IMR-90 (cell line): Measurements from ENCODE around the gene AFF2. TPM values are rescaled to one million over a fixed set of nuclear protein-coding genes. Genes with fewer than 3 reads are reported as not detected.
"Not testable (repeated sequence)": the region's sequence is repeated elsewhere in the genome, so short reads cannot be mapped to it uniquely, and the experiment has no call there.

Experiments used
- ATAC-seq: fragments of 200-7000 bp; cut with Tn5 transposase; 2 replicates; pipeline ENCODE4 v1.9.1; 2020; ENCODE audit warnings: low read depth, mild to moderate bottlenecking, moderate library complexity
- BruUV-seq: library from RNA; stranded (reverse); fragments of 400-500 nt; replicated peaks from 2 replicates; lab custom pipeline; 2021; lab: Mats Ljungman, UMichigan
- CTCF ChIA-PET: fragments of 300-600 bp; formaldehyde crosslinking; extraction: SDS; loops from one replicate; lab custom pipeline; 2021; ENCODE audit warnings: antibody characterized with exemption; lab: Yijun Ruan, JAX
- POLR2A ChIA-PET: fragments of 300-600 bp; sonication (Branson Sonifier 250); formaldehyde crosslinking; loops from one replicate; lab custom pipeline; 2022; ENCODE audit warnings: antibody characterized with exemption; ENCODE audit not compliant: unreplicated experiment; lab: Charles Lee
- DNase-seq: peaks from one replicate; pipeline ENCODE4 v3.0.0; 2013
- H2AFZ ChIP-seq: replicated peaks from 2 replicates; pipeline ENCODE3; 2013; ENCODE audit warnings: low read length, mild to moderate bottlenecking; ENCODE audit not compliant: poor library complexity
- H2AK5ac ChIP-seq: 2 replicates; pipeline ENCODE4 v1.6.1; 2013; ENCODE audit warnings: low read depth, low read length, inconsistent platforms
- H2AK9ac ChIP-seq: replicated peaks from 2 replicates; pipeline ENCODE3; 2013; ENCODE audit warnings: mild to moderate bottlenecking, low read depth, low read length, moderate library complexity; ENCODE audit not compliant: poor library complexity
- H2BK120ac ChIP-seq: 2 replicates; pipeline ENCODE4 v1.6.1; 2013; ENCODE audit warnings: low read depth, low read length, inconsistent platforms
- H2BK15ac ChIP-seq: 3 replicates; pipeline ENCODE4 v1.6.1; 2013; ENCODE audit warnings: low read depth, low read length, inconsistent platforms
- H2BK20ac ChIP-seq: 2 replicates; pipeline ENCODE4 v1.6.1; 2013; ENCODE audit warnings: low read depth, mild to moderate bottlenecking, inconsistent platforms, low read length, moderate library complexity
- H2BK5ac ChIP-seq: 2 replicates; pipeline ENCODE4 v1.6.1; 2013; ENCODE audit warnings: mild to moderate bottlenecking, low read depth, low read length, inconsistent platforms; ENCODE audit not compliant: poor library complexity, severe bottlenecking
- H3K14ac ChIP-seq: replicated peaks from 2 replicates; pipeline ENCODE4 v1.6.1; 2013; ENCODE audit warnings: low read depth, low read length, inconsistent platforms
- H3K18ac ChIP-seq: 2 replicates; pipeline ENCODE4 v1.6.1; 2013; ENCODE audit warnings: low read depth, low read length, control low read depth
- H3K23ac ChIP-seq: 2 replicates; pipeline ENCODE4 v1.6.1; 2013; ENCODE audit warnings: low read depth, low read length, inconsistent platforms
- H3K27ac ChIP-seq: 2 replicates; pipeline ENCODE4 v1.5.1; 2013; ENCODE audit warnings: mild to moderate bottlenecking, control low read depth, low read length; ENCODE audit not compliant: insufficient read depth
- H3K27me3 ChIP-seq: 2 replicates; pipeline ENCODE4 v1.6.1; 2013; ENCODE audit warnings: low read length; ENCODE audit not compliant: control insufficient read depth, insufficient read depth
- H3K36me3 ChIP-seq: 2 replicates; pipeline ENCODE4 v1.6.1; 2013; ENCODE audit warnings: low read length, mixed read lengths; ENCODE audit not compliant: control insufficient read depth, insufficient read depth
- H3K4ac ChIP-seq: 2 replicates; pipeline ENCODE4 v1.6.1; 2013; ENCODE audit warnings: low read depth, low read length, inconsistent platforms
- H3K4me1 ChIP-seq: 2 replicates; pipeline ENCODE4 v1.6.1; 2013; ENCODE audit warnings: low read length, mixed read lengths; ENCODE audit not compliant: control insufficient read depth, insufficient read depth
- H3K4me2 ChIP-seq: 2 replicates; pipeline ENCODE4 v1.6.1; 2013; ENCODE audit warnings: low read depth, mild to moderate bottlenecking, control low read depth, low read length, moderate library complexity
- H3K4me3 ChIP-seq: 2 replicates; pipeline ENCODE4 v1.5.1; 2013; ENCODE audit warnings: low read depth, mild to moderate bottlenecking, control low read depth, low read length, moderate library complexity; ENCODE audit not compliant: insufficient read depth
- H3K56ac ChIP-seq: 2 replicates; pipeline ENCODE4 v1.6.1; 2013; ENCODE audit warnings: low read length, inconsistent platforms; ENCODE audit not compliant: insufficient read depth; ENCODE audit errors: extremely low read depth
- H3K79me1 ChIP-seq, 2 experiments: 2 replicates each; pipeline ENCODE4 v1.6.1; 2013; ENCODE audit warnings: low read length in 2 of 2, inconsistent platforms in 1 of 2, low read depth in 1 of 2
- H3K9ac ChIP-seq: 2 replicates; pipeline ENCODE4 v1.6.1; 2013; ENCODE audit warnings: low read depth, low read length, control low read depth
- H3K9me1 ChIP-seq: 2 replicates; pipeline ENCODE4 v1.6.1; 2013; ENCODE audit warnings: low read length, inconsistent platforms; ENCODE audit not compliant: insufficient read depth
- H3K9me3 ChIP-seq: 2 replicates; pipeline ENCODE4 v1.6.1; 2013; ENCODE audit warnings: low read length; ENCODE audit not compliant: control insufficient read depth, insufficient read depth
- H4K20me1 ChIP-seq: 2 replicates; pipeline ENCODE4 v1.6.1; 2013; ENCODE audit warnings: low read length, inconsistent platforms; ENCODE audit not compliant: insufficient read depth
- H4K5ac ChIP-seq: 2 replicates; pipeline ENCODE4 v1.6.1; 2013; ENCODE audit warnings: mild to moderate bottlenecking, low read depth, low read length, control low read depth
- H4K8ac ChIP-seq, 2 experiments: 2 replicates each; pipeline ENCODE4 v1.6.1; 2013; ENCODE audit warnings: low read depth in 2 of 2, low read length in 2 of 2, control low read depth in 1 of 2, inconsistent platforms in 1 of 2
- H4K91ac ChIP-seq: 2 replicates; pipeline ENCODE4 v1.6.1; 2013; ENCODE audit warnings: low read depth, low read length, inconsistent platforms; ENCODE audit not compliant: insufficient read depth
- BHLHE40 ChIP-seq: fragments of 150-350 bp; IDR thresholded peaks from 2 replicates; pipeline ENCODE4 v1.6.1; 2016; ENCODE audit warnings: mild to moderate bottlenecking, low read depth, low read length
- WGBS, 2 experiments: methylation state at CpG; one replicate each; pipeline versions ENCODE4 v1.1.5 to v1.1.7; 2013; ENCODE audit warnings: missing lambda C conversion rate in 2 of 2; ENCODE audit not compliant: insufficient read length in 1 of 2; ENCODE audit errors: extremely low coverage in 2 of 2; 5-methylcytosine and 5-hydroxymethylcytosine counted together
- dilution Hi-C: fragments of 300-500 bp; cut with HindIII; formaldehyde crosslinking; loops from one replicate; pipeline ENCODE4 v1.14.3; 2018; ENCODE audit warnings: low sequenced_read_pairs; ENCODE audit not compliant: unreplicated experiment
- in situ Hi-C: fragments of 300-500 bp; cut with MboI; formaldehyde crosslinking; loops from 3 replicates; pipeline ENCODE4 v1.14.3; 2019; ENCODE audit warnings: low sequenced_read_pairs, inconsistent platforms, mixed read lengths
- intact Hi-C: fragments of 100-400 bp; cut with micrococcal nuclease; formaldehyde crosslinking; loops from 2 replicates; pipeline ENCODE4 v1.10.0; 2022
- polyA plus RNA-seq, 3 experiments: library from polyadenylated mRNA; depleted of rRNA; stranded (reverse); fragments of >200 nt; gene quantifications; 2 replicates each; pipeline ENCODE4 v1.2.3, GENCODE V29; 2012; ENCODE audit warnings: low replicate concordance in 1 of 3
- total RNA-seq: library from RNA; depleted of rRNA; stranded (reverse); fragments of >200 nt; gene quantifications from 2 replicates; pipeline ENCODE4 v1.2.3, GENCODE V29; 2012

The AFF2 gene
- total and polyA plus RNA-seq, 2 of the 4 experiments (the other 2 are of a cell fraction) = 0.15 to 0.72 TPM

- in situ Hi-C loops = no loop called here
- Histone ChIP-seq H3K9me1 (no peaks in the 10 kb centered on the region), H3K4me1 (no peaks in the 10 kb centered on the region), H3K36me3 (no peaks in the 10 kb centered on the region), H4K5ac (no peak overlapping the region), H2BK120ac (no peak overlapping the region), H3K27me3 (no peaks in the 10 kb centered on the region), H3K9ac (no peak overlapping the region), H3K4me2 (no peak overlapping the region), H2BK15ac (no peak overlapping the region), H2AK9ac (no peak overlapping the region), H3K56ac (no peak overlapping the region), H2AK5ac (no peak overlapping the region), H2BK20ac (no peak overlapping the region), H3K18ac (no peak overlapping the region), H3K27ac (no peak overlapping the region), H3K9me3 (peaks cover 2% of the 10 kb centered on the region; the same call in 1 of the 2 replicates), H3K4me3 (no peak overlapping the region), H2BK5ac (no peak overlapping the region), H3K14ac (no peak overlapping the region), H3K4ac (no peak overlapping the region), H4K91ac (no peak overlapping the region), H3K23ac (no peak overlapping the region), H3K79me1 (no peaks in the 10 kb centered on the region), H4K8ac (no peak overlapping the region), H2AFZ (peak overlapping the region; percentile 51), H4K20me1 (no peaks in the 10 kb centered on the region)
- intact Hi-C loops = no loop called here
- no TSS peak for BruUV-seq
- POLR2A ChIA-PET = no interaction called here
- TF ChIP-seq BHLHE40 = no peak
- DNase-seq (no peak), ATAC-seq (no peak)
- dilution Hi-C loops = no loop called here
- CTCF ChIA-PET = no interaction called here
- 33% methylated on average over 2 of the region's 3 CpGs; no CpG with 5 or more reads in 1 of the 2 experiments for WGBS, 2 experiments
These were observed 164.6 kb downstream of the AFF2 start for GRCh38 chrX:148664995-148665394.

DNA sequence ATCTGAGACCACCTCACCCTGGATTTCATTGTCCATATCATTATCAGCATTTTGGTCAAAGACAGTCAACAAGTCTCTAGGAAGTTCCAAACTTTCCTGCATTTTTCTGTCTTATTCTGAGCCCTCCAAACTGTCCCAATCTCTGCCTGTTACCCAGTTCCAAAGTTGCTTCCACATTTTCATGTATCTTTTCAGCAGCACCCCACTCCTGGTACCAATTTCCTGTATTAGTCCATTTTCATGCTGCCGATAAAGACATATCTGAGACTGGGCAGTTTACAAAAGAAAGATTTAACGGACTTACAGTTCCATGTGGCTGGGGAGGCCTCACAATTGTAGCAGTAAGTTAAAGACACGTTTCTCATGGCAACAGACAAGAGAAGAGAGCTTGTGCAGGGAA, 168.8 kb downstream of the AFF2 start:
- H2BK5ac ChIP-seq, H4K20me1 ChIP-seq, in situ Hi-C loops, H3K9me3 ChIP-seq, H2AFZ ChIP-seq, CTCF ChIA-PET, H3K27ac ChIP-seq, H3K9ac ChIP-seq, H3K14ac ChIP-seq, H3K4ac ChIP-seq, H3K27me3 ChIP-seq, H3K79me1 ChIP-seq, POLR2A ChIA-PET, DNase-seq, ATAC-seq, H4K91ac ChIP-seq, H3K9me1 ChIP-seq, H2BK120ac ChIP-seq, H2BK20ac ChIP-seq, H3K56ac ChIP-seq, H3K23ac ChIP-seq, H2AK5ac ChIP-seq, dilution Hi-C loops, H4K5ac ChIP-seq, H4K8ac ChIP-seq, BruUV-seq, H3K4me2 ChIP-seq, H2BK15ac ChIP-seq, H3K18ac ChIP-seq, H2AK9ac ChIP-seq, intact Hi-C loops, H3K36me3 ChIP-seq, H3K4me1 ChIP-seq, H3K4me3 ChIP-seq: not testable (repeated sequence)
- WGBS, 2 experiments = no CpG with 5 or more reads among the region's 3 CpGs
